ENCODE data around the gene BSN. TPM values are rescaled to one million over a fixed set of nuclear protein-coding genes. Genes with fewer than 3 reads are reported as not detected.
"Not testable (repeated sequence)": the region's sequence is repeated elsewhere in the genome, so short reads cannot be mapped to it uniquely, and the experiment has no call there.

BSN gene
- total RNA-seq, 1 donor from 2014 or later = 0.10 TPM

- intact Hi-C loops (cut with micrococcal nuclease) = loop anchor here (5.0 to 10.0 kb wide), 6 partner anchors 316 to 956 kb away; partner anchors contain the start of genes GPX1, IP6K2, QRICH1 and RBM5
These were observed 118.9 kb downstream of the BSN start for GRCh38 chr3:49673121-49673714.

GRCh38 chr3:49673715-49674496 lies 119.6 kb downstream of the BSN start, which contains the start of gene APEH:
APEH (plus strand) TSS chr3:49674351; CDS start chr3:49674402, 51 bp downstream.
- intact Hi-C loops (cut with micrococcal nuclease) = loop anchor here (1.0 to 10.0 kb wide), 16 partner anchors 15 to 957 kb away; partner anchors contain the start of genes AMIGO3, BSN, DAG1 and GPX1

GRCh38 chr3:49674497-49674983 lies 120.3 kb downstream of the BSN start:
- intact Hi-C loops (cut with micrococcal nuclease) = loop anchor here (1.0 to 10.0 kb wide), 16 partner anchors 15 to 957 kb away; partner anchors contain the start of genes AMIGO3, BSN, DAG1 and GPX1

- intact Hi-C loops (cut with micrococcal nuclease) = loop anchor here (10.0 kb wide), 1 partner anchor 581 kb away; the partner anchor contains the start of gene QRICH1
These were observed 121.6 kb downstream of the BSN start for GRCh38 chr3:49675912-49676311.

GRCh38 chr3:49680493-49681231 lies 126.4 kb downstream of the BSN start:
- intact Hi-C loops (cut with micrococcal nuclease) = no loop called here

- intact Hi-C loops (cut with micrococcal nuclease) = no loop called here
These were observed 126.9 kb downstream of the BSN start for GRCh38 chr3:49681232-49681522.

GRCh38 chr3:49681543-49681942 lies 127.3 kb downstream of the BSN start:
- intact Hi-C loops (cut with micrococcal nuclease) = no loop called here

GRCh38 chr3:49683162-49683561 lies 128.9 kb downstream of the BSN start:
- intact Hi-C loops (cut with micrococcal nuclease) = no loop called here

GRCh38 chr3:49684453-49684852 lies 130.2 kb downstream of the BSN start:
- intact Hi-C loops (cut with micrococcal nuclease) = not testable (repeated sequence)

GRCh38 chr3:49685103-49685502 lies 130.8 kb downstream of the BSN start:
- intact Hi-C loops (cut with micrococcal nuclease) = not testable (repeated sequence)

GRCh38 chr3:49685846-49686245 lies 131.6 kb downstream of the BSN start:
- intact Hi-C loops (cut with micrococcal nuclease) = not testable (repeated sequence)

- intact Hi-C loops (cut with micrococcal nuclease) = not testable (repeated sequence)
These were observed 132.1 kb downstream of the BSN start for GRCh38 chr3:49686346-49686745.

- intact Hi-C loops (cut with micrococcal nuclease) = not testable (repeated sequence)
These were observed 132.6 kb downstream of the BSN start for GRCh38 chr3:49686769-49687423.

GRCh38 chr3:49687424-49687795 lies 133.1 kb downstream of the BSN start:
- intact Hi-C loops (cut with micrococcal nuclease) = not testable (repeated sequence)

- intact Hi-C loops (cut with micrococcal nuclease) = loop anchor here (1.0 kb wide), 3 partner anchors 14 to 98 kb away; partner anchors contain the start of genes AMIGO3, APEH and IP6K1
These were observed 134.2 kb downstream of the BSN start for GRCh38 chr3:49688338-49689045.

GRCh38 chr3:49689046-49689907 lies 135.0 kb downstream of the BSN start, which contains the start of the genes MST1 and RNF123:
MST1 (minus strand) TSS chr3:49689474; CDS start chr3:49688691, 783 bp downstream.
RNF123 (plus strand) TSS chr3:49689557; CDS start chr3:49691166, 1,609 bp downstream.
- intact Hi-C loops (cut with micrococcal nuclease) = loop anchor here (1.0 kb wide), 3 partner anchors 15 to 97 kb away; partner anchors contain the start of genes AMIGO3, APEH and IP6K1

GRCh38 chr3:49689908-49690624 lies 135.8 kb downstream of the BSN start:
- intact Hi-C loops (cut with micrococcal nuclease) = loop anchor here (1.0 kb wide), 3 partner anchors 16 to 96 kb away; partner anchors contain the start of genes AMIGO3, APEH and IP6K1

- intact Hi-C loops (cut with micrococcal nuclease) = not testable (repeated sequence)
These were observed 136.6 kb downstream of the BSN start for GRCh38 chr3:49690856-49691255.

All from T-helper 1 cell treated with Interleukin-12 subunit alpha and Interleukin-12 subunit beta and Interleukin-4 antibody, amounts not matched to agents 30 ng/mL and 1 ng/mL, for 36 hours (primary cell).